Osteocyte (in vitro differentiated cells): ENCODE measurements around the gene EIF4G3. TPM values are rescaled to one million over a fixed set of nuclear protein-coding genes. Genes with fewer than 3 reads are reported as not detected.

ENCODE experiments used
- DNase-seq: peaks from one replicate; pipeline ENCODE4 v3.0.0; 2021; ENCODE audit warnings: mixed read lengths; ENCODE audit not compliant: unreplicated experiment; ENCODE audit errors: extremely low spot score
- H3K27ac Mint-ChIP-seq: one replicate; pipeline ENCODE4 v1.8.0; 2021; ENCODE audit warnings: mild to moderate bottlenecking, mixed read lengths; ENCODE audit not compliant: unreplicated experiment
- H3K27me3 Mint-ChIP-seq: one replicate; pipeline ENCODE4 v1.8.0; 2021; ENCODE audit warnings: mixed read lengths; ENCODE audit not compliant: unreplicated experiment
- H3K36me3 Mint-ChIP-seq: one replicate; pipeline ENCODE4 v1.8.0; 2021; ENCODE audit warnings: mixed read lengths; ENCODE audit not compliant: unreplicated experiment
- H3K4me1 Mint-ChIP-seq: one replicate; pipeline ENCODE4 v1.8.0; 2021; ENCODE audit warnings: mixed read lengths; ENCODE audit not compliant: unreplicated experiment
- H3K4me3 Mint-ChIP-seq: one replicate; pipeline ENCODE4 v1.8.0; 2021; ENCODE audit warnings: mild to moderate bottlenecking, moderate library complexity, mixed read lengths; ENCODE audit not compliant: unreplicated experiment
- H3K9me3 Mint-ChIP-seq: one replicate; pipeline ENCODE4 v1.8.0; 2021; ENCODE audit warnings: mixed read lengths; ENCODE audit not compliant: unreplicated experiment
- CTCF ChIP-seq: fragments of 200-600 bp; sonication (generic); IDR thresholded peaks from 2 replicates; pipeline ENCODE4 v1.5.0; 2021; ENCODE audit warnings: antibody characterized with exemption, mild to moderate bottlenecking, moderate library complexity
- total RNA-seq: library from RNA; stranded (reverse); gene quantifications from 2 replicates; pipeline ENCODE4 v1.2.1, GENCODE V29; 2021

Gene EIF4G3
- total RNA-seq, 1 donor from 2014 or later = 81.9 TPM

DNA sequence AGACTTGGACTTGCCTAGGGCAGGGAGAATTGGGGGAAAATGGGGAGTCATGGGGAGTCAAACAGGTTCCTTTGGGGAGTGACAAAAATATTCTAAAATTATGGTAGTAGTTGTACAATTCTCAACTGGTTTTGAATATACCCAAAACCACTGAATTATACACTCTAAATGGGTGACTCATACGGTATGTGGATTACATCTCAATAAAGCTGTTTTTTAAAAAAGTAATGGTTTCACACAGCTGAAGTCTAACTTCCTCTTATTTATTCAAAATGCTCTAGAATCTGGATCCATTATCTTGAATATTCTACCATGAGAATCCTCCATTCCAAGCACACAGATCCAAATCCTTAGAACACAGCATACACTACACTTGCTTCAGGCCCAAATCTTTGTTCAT lies 11.1 kb downstream of the EIF4G3 start:
- H3K27ac Mint-ChIP-seq = peak overlapping the region; percentile 13
- no peak for TF ChIP-seq CTCF
- H3K9me3 Mint-ChIP-seq = no peaks in the 10 kb centered on the region
- no peak overlapping the region for H3K4me3 Mint-ChIP-seq
- H3K27me3 Mint-ChIP-seq = no peaks in the 10 kb centered on the region
- DNase-seq = no peak
- H3K4me1 Mint-ChIP-seq = peaks cover 22% of the 10 kb centered on the region
- H3K36me3 Mint-ChIP-seq = peaks cover 23% of the 10 kb centered on the region

GRCh38 chr1:21165076-21165475 lies 11.6 kb downstream of the EIF4G3 start:
- Mint-ChIP-seq H3K4me3 (no peak overlapping the region), H3K27ac (no peak overlapping the region), H3K9me3 (no peaks in the 10 kb centered on the region), H3K36me3 (peaks cover 25% of the 10 kb centered on the region), H3K27me3 (no peaks in the 10 kb centered on the region), H3K4me1 (peaks cover 19% of the 10 kb centered on the region)
- DNase-seq = no peak
- no peak for TF ChIP-seq CTCF

DNA sequence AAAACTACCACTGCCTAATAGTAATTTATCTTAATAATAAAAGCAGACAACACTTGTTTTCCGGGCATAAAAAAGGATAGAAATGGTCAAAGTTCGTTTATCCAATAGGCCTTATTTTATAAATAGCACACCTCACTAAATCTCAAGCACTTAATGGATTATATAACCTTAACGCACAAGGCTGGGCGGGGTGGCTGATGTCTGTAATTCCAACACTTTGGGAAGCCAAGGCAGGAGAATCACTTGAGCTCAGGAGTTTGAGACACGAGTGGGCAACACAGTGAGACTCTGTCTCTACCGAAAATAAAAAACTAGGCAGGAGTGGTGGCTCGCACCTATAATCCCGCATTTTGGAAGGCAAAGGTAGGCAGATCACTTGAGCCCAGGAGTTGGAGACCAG lies 12.4 kb downstream of the EIF4G3 start:
- peaks cover 19% of the 10 kb centered on the region for H3K4me1 Mint-ChIP-seq
- no peaks in the 10 kb centered on the region for H3K9me3 Mint-ChIP-seq
- H3K27me3 Mint-ChIP-seq = no peaks in the 10 kb centered on the region
- no peak overlapping the region for H3K4me3 Mint-ChIP-seq
- no peak overlapping the region for H3K27ac Mint-ChIP-seq
- H3K36me3 Mint-ChIP-seq = peaks cover 24% of the 10 kb centered on the region
- TF ChIP-seq CTCF = no peak
- no peak for DNase-seq

DNA sequence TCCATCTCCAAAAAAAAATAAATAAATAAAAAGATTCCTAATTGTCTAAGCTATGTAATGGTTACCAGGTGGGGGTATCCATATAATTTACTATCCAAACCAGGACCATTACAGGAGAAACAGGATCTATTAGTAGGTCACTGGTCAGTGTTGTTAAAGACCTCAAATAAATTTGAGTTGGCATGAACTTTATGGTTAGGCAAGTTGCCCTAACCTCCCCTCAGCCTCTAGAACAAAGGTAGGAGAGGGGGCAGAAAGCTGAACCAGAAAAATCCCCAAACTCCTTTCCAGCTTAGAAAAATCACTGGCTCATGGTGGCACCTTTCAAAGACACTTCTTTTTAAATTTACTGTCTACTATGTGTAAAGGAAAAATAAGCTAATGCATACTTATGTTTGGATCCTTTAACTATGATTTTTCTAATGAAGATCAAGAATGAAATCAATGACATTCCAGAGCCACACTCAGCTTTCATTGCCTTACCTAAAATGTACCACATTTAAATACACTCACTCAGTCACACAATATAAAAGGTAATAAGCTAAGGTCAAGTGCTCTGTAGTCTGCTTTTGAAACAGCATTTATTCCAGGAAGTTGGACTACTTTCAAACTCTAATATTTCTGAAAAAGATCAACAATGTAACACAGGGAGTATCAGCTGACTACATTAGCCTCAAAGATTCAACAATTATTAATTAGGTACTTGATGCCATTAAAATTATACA lies 13.8 kb downstream of the EIF4G3 start:
- peaks cover 30% of the 10 kb centered on the region for H3K36me3 Mint-ChIP-seq
- H3K9me3 Mint-ChIP-seq = no peaks in the 10 kb centered on the region
- H3K27ac Mint-ChIP-seq = peak overlapping the region; percentile 20
- no peaks in the 10 kb centered on the region for H3K27me3 Mint-ChIP-seq
- no peak overlapping the region for H3K4me3 Mint-ChIP-seq
- peaks cover 19% of the 10 kb centered on the region for H3K4me1 Mint-ChIP-seq
- DNase-seq = no peak
- no peak for TF ChIP-seq CTCF

DNA sequence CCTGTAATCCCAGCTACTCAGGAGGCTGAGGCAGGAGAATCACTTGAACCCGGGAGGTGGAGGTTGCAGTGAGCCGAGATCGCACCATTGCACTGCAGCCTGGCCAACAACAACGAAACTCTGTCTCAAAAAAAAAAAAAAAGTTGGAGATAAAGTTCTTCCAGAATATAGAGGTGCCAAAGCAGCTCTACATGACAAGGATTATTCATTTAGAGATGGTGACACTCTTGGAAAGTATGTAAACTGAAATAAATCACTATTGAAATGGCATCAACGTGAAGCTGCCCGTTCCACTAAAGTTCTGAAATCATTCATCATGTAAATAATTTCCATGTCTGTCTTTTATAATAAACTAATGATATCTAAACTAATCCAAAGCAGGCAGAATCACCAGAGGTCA lies 14.9 kb downstream of the EIF4G3 start:
- peaks cover 25% of the 10 kb centered on the region for H3K36me3 Mint-ChIP-seq
- peaks cover 20% of the 10 kb centered on the region for H3K4me1 Mint-ChIP-seq
- DNase-seq = no peak

More for the DNA sequence above, 14.9 kb downstream of the EIF4G3 start:
- no peak overlapping the region for H3K4me3 Mint-ChIP-seq
- TF ChIP-seq CTCF = no peak
- H3K9me3 Mint-ChIP-seq = no peaks in the 10 kb centered on the region
- no peak overlapping the region for H3K27ac Mint-ChIP-seq
- H3K27me3 Mint-ChIP-seq = no peaks in the 10 kb centered on the region
